C4-2B (cell line): Measurements from ENCODE around the gene IL19.

Experiments used
- CTCF ChIP-seq: fragments of 450-650 bp; conservative IDR thresholded peaks from 2 replicates; pipeline ENCODE4 v1.5.1; 2017; ENCODE audit warnings: mild to moderate bottlenecking
- ZFX ChIP-seq: fragments of 450-650 bp; IDR thresholded peaks from 2 replicates; pipeline ENCODE4 v1.6.1; 2017

GRCh38 chr1:206867716-206868115 lies 97.1 kb downstream of the IL19 start:
- TF ChIP-seq CTCF, result no peak
- no peak for TF ChIP-seq ZFX
